Activated CD8-positive, alpha-beta T cell treated with anti-CD3 and anti-CD28 coated beads for 36 hours (primary cell): ENCODE data around the gene LRTM2. TPM values are rescaled to one million over a fixed set of nuclear protein-coding genes. Genes with fewer than 3 reads are reported as not detected.

Source experiments
- ATAC-seq: fragments of 200-7000 bp; cut with Tn5 transposase; one replicate; pipeline ENCODE4 v1.10.0; 2021; ENCODE audit warnings: mild to moderate bottlenecking, moderate library complexity
- CTCF ChIA-PET: fragments of 350-600 bp; sonication (Branson Sonifier 250); formaldehyde crosslinking; loops from one replicate; lab custom pipeline; 2021; ENCODE audit warnings: antibody characterized with exemption; lab: Charles Lee
- POLR2A ChIA-PET: fragments of 350-600 bp; sonication (Branson Sonifier 250); formaldehyde crosslinking; loops from one replicate; lab custom pipeline; 2021; ENCODE audit warnings: antibody characterized with exemption; lab: Charles Lee
- DNase-seq: peaks from one replicate; pipeline ENCODE4 v3.0.0-alpha.2; 2020
- H3K27ac Mint-ChIP-seq: one replicate; pipeline ENCODE4 v1.8.0; 2021; ENCODE audit warnings: mild to moderate bottlenecking, mixed read lengths
- H3K27me3 Mint-ChIP-seq: one replicate; pipeline ENCODE4 v1.8.0; 2021; ENCODE audit warnings: mixed read lengths
- H3K36me3 Mint-ChIP-seq: one replicate; pipeline ENCODE4 v1.8.0; 2021; ENCODE audit warnings: low read depth, mixed read lengths
- H3K4me1 Mint-ChIP-seq: one replicate; pipeline ENCODE4 v1.8.0; 2021; ENCODE audit warnings: low read depth, mixed read lengths
- H3K4me3 Mint-ChIP-seq: one replicate; pipeline ENCODE4 v1.8.0; 2021; ENCODE audit warnings: mild to moderate bottlenecking, moderate library complexity, mixed read lengths
- H3K9me3 Mint-ChIP-seq: one replicate; pipeline ENCODE4 v1.8.0; 2021; ENCODE audit warnings: mixed read lengths
- CTCF ChIP-seq: fragments of 200-600 bp; IDR thresholded peaks from one replicate; pipeline ENCODE4 v1.8.0; 2022; ENCODE audit warnings: antibody characterized with exemption, mild to moderate bottlenecking
- intact Hi-C: fragments of 100-400 bp; cut with micrococcal nuclease; formaldehyde crosslinking; loops from one replicate; pipeline ENCODE4 v1.10.0; 2022
- total RNA-seq, 2 experiments: library from RNA; stranded (reverse); gene quantifications; one replicate each; pipeline ENCODE4 v1.2.3, GENCODE V29; 2021

The LRTM2 gene
- total RNA-seq, 2 experiments from 2014 or later, result not detected

GRCh38 chr12:1880876-1881275 is 60.5 kb downstream of the LRTM2 start:
- intact Hi-C loops, result no loop called here
- no peaks in the 10 kb centered on the region for H3K9me3 Mint-ChIP-seq
- ATAC-seq (no peak), DNase-seq (no peak)
- TF ChIP-seq CTCF, result no peak
- H3K4me1 Mint-ChIP-seq, result no peaks in the 10 kb centered on the region
- no peak overlapping the region for H3K27ac Mint-ChIP-seq
- no peaks in the 10 kb centered on the region for H3K27me3 Mint-ChIP-seq
- no peaks in the 10 kb centered on the region for H3K36me3 Mint-ChIP-seq
- CTCF ChIA-PET, result no interaction called here
- POLR2A ChIA-PET, result no interaction called here
- H3K4me3 Mint-ChIP-seq, result no peak overlapping the region

DNA sequence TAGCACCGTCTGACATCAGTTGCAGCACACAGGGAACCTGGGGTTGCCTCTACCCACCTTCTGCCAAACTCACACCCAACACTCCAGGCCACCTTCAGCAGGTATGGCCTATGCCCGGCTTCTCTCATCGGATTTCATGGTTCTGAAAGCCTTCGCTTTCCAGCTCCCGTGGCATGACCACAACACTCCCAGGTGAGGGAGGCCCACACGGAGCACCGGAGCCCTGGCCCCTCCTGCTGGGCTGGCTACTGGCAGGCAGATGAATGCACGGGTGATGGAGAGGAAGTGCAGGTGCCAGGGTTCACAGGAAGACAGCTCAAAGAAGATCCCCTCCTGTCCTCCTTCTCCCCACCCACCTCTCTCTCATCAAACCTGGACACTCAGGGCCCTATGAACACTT is 60.9 kb downstream of the LRTM2 start:
- Mint-ChIP-seq H3K27ac (no peak overlapping the region), H3K27me3 (no peaks in the 10 kb centered on the region), H3K4me3 (no peak overlapping the region), H3K9me3 (no peaks in the 10 kb centered on the region), H3K4me1 (no peaks in the 10 kb centered on the region), H3K36me3 (no peaks in the 10 kb centered on the region)
- CTCF ChIA-PET, result no interaction called here
- POLR2A ChIA-PET, result interaction anchor here (0.6 kb wide), 1 partner anchor 933 kb away, joined by 3 read pairs; no protein-coding TSS in a partner anchor
- intact Hi-C loops, result no loop called here
- ATAC-seq (no peak), DNase-seq (no peak)
- TF ChIP-seq CTCF, result no peak

DNA sequence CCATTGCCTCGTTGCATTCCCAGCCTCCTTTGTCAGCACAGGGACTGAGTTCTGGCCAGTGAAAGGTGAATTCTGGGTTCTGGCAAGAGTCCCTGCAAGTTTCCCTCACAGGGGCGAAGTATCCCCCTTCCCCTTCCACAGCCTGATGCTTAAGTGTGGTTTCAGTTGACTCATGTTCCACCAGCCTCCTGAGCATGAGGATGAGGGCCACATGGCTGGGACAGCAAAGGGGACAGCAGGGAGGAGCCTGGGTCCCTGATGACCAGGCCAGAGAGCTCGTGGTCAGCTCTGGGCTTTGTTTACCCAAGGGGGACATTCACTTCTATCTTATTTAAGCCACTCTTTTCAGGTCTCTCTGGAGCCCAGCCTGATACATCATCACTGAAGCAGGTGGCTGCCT is 61.6 kb downstream of the LRTM2 start:
- Mint-ChIP-seq H3K4me1 (no peaks in the 10 kb centered on the region), H3K9me3 (no peaks in the 10 kb centered on the region), H3K27ac (no peak overlapping the region), H3K4me3 (no peak overlapping the region), H3K27me3 (no peaks in the 10 kb centered on the region), H3K36me3 (no peaks in the 10 kb centered on the region)
- ChIA-PET CTCF (no interaction called here), POLR2A (interaction anchor here (0.6 to 0.7 kb wide), 2 partner anchors 261 to 932 kb away, joined by 3 to 4 read pairs; no protein-coding TSS in a partner anchor)
- DNase-seq, result no peak
- no peak for TF ChIP-seq CTCF
- no peak for ATAC-seq
- intact Hi-C loops, result no loop called here

DNA sequence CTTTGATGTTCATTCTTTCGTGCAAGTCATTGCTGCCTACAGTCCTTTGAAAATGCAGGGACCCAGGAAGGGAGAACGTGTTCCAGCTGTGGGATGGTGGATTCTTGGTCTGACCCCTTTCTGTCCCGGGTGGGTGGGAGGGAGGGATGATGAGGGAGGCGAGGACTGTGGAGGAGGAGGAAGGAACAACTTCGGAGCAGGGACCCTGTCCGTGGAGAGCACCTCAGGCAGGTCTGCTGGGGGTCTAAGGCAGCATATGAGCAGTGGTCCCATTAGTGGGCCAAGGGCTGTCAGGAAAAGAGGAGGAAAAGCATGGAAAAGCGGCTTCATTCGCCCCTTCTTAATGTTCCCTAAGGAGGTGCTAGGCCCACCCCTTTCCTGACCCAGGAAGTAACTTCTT is 62.0 kb downstream of the LRTM2 start:
- TF ChIP-seq CTCF, result no peak
- ATAC-seq (no peak), DNase-seq (no peak)
- H3K4me1 Mint-ChIP-seq, result no peaks in the 10 kb centered on the region
- H3K9me3 Mint-ChIP-seq, result no peaks in the 10 kb centered on the region
- no peak overlapping the region for H3K27ac Mint-ChIP-seq
- H3K27me3 Mint-ChIP-seq, result no peaks in the 10 kb centered on the region
- no peak overlapping the region for H3K4me3 Mint-ChIP-seq
- ChIA-PET POLR2A (interaction anchor here (0.7 kb wide), 1 partner anchor 261 kb away, joined by 4 read pairs; no protein-coding TSS in a partner anchor), CTCF (no interaction called here)
- intact Hi-C loops, result no loop called here
- H3K36me3 Mint-ChIP-seq, result no peaks in the 10 kb centered on the region

DNA sequence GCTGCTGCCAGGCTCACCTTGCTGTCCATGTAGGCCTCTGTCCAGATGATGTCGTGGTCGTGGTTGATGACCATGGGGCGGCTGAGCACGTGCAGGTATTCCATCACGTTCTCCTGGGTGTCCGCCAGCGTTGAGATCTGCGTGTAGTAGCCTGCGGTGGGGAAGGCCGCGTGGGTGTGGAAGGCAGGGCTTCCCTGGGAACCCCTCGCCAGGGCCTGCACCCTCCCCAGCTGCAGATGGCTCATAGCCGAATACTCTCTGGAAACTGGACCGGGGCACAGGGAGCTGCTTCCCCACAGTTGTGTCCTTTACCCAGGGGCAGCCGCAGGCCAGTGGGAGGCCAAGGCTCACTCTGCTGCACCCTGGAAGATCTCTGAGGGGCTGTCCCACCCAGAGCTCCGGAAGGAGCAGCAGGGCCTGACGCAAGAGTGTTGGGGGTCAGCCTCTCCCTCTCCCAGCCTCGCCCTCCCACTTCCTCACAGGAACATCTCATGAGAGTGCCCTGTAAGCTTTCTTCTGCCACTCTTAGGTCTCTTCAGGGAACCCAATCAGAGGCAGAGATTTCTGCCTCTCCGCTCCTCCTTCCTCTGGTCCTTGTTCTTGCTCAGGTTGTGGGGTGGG is 62.6 kb downstream of the LRTM2 start:
- ATAC-seq (no peak), DNase-seq (no peak)
- no peak for TF ChIP-seq CTCF
- Mint-ChIP-seq H3K36me3 (no peaks in the 10 kb centered on the region), H3K4me3 (no peak overlapping the region), H3K27ac (no peak overlapping the region), H3K27me3 (no peaks in the 10 kb centered on the region), H3K4me1 (no peaks in the 10 kb centered on the region), H3K9me3 (no peaks in the 10 kb centered on the region)
- ChIA-PET CTCF (no interaction called here), POLR2A (interaction anchor here (0.6 to 0.7 kb wide), 2 partner anchors 221 to 260 kb away, joined by 3 to 4 read pairs; no protein-coding TSS in a partner anchor)
- intact Hi-C loops, result no loop called here
